Endothelial cell (in vitro differentiated cells): Measurements from ENCODE around the gene ZNF330. TPM values are rescaled to one million over a fixed set of nuclear protein-coding genes. Genes with fewer than 3 reads are reported as not detected.

Source experiments
- DNase-seq: peaks from one replicate; pipeline ENCODE4 v3.0.0; 2021; ENCODE audit warnings: low spot score
- H3K27ac Mint-ChIP-seq: one replicate; pipeline ENCODE4 v1.8.0; 2021; ENCODE audit warnings: mixed read lengths, inconsistent platforms; ENCODE audit not compliant: unreplicated experiment
- H3K27me3 Mint-ChIP-seq: one replicate; pipeline ENCODE4 v1.8.0; 2021; ENCODE audit warnings: mild to moderate bottlenecking, moderate library complexity, mixed read lengths, inconsistent platforms; ENCODE audit not compliant: unreplicated experiment
- H3K36me3 Mint-ChIP-seq: one replicate; pipeline ENCODE4 v1.8.0; 2021; ENCODE audit warnings: mild to moderate bottlenecking, low read depth, mixed read lengths, inconsistent platforms; ENCODE audit not compliant: unreplicated experiment
- H3K4me1 Mint-ChIP-seq: one replicate; pipeline ENCODE4 v1.8.0; 2021; ENCODE audit warnings: mild to moderate bottlenecking, mixed read lengths, inconsistent platforms; ENCODE audit not compliant: unreplicated experiment
- H3K4me3 Mint-ChIP-seq: one replicate; pipeline ENCODE4 v1.8.0; 2021; ENCODE audit warnings: mild to moderate bottlenecking, mixed read lengths, inconsistent platforms; ENCODE audit not compliant: unreplicated experiment
- H3K9me3 Mint-ChIP-seq: one replicate; pipeline ENCODE4 v1.8.0; 2021; ENCODE audit warnings: mixed read lengths, inconsistent platforms; ENCODE audit not compliant: unreplicated experiment
- total RNA-seq: library from RNA; stranded (reverse); fragmentation: NEBNext Ultra II Directional; extraction: Animal tissue kit (Norgen Biotek cat#: 25700); gene quantifications from one replicate; pipeline ENCODE4 v1.2.1, GENCODE V29; 2021; ENCODE audit not compliant: unreplicated experiment
- TF ChIP-seq, protein P1 (sequence below): fragments of 200-600 bp; sonication (generic); IDR thresholded peaks from one replicate; pipeline ENCODE4 v1.5.0; 2021; ENCODE audit warnings: antibody characterized with exemption; ENCODE audit not compliant: unreplicated experiment

Gene ZNF330
- total RNA-seq, 1 donor from 2014 or later = 41.8 TPM

- no peak overlapping the region for H3K27ac Mint-ChIP-seq
- no peaks in the 10 kb centered on the region for H3K9me3 Mint-ChIP-seq
- TF ChIP-seq, protein P1, sequence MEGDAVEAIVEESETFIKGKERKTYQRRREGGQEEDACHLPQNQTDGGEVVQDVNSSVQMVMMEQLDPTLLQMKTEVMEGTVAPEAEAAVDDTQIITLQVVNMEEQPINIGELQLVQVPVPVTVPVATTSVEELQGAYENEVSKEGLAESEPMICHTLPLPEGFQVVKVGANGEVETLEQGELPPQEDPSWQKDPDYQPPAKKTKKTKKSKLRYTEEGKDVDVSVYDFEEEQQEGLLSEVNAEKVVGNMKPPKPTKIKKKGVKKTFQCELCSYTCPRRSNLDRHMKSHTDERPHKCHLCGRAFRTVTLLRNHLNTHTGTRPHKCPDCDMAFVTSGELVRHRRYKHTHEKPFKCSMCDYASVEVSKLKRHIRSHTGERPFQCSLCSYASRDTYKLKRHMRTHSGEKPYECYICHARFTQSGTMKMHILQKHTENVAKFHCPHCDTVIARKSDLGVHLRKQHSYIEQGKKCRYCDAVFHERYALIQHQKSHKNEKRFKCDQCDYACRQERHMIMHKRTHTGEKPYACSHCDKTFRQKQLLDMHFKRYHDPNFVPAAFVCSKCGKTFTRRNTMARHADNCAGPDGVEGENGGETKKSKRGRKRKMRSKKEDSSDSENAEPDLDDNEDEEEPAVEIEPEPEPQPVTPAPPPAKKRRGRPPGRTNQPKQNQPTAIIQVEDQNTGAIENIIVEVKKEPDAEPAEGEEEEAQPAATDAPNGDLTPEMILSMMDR = no peak
- DNase-seq = no peak
- no peaks in the 10 kb centered on the region for H3K27me3 Mint-ChIP-seq
- peak overlapping the region; percentile 31 for H3K4me3 Mint-ChIP-seq
- H3K4me1 Mint-ChIP-seq = no peaks in the 10 kb centered on the region
- H3K36me3 Mint-ChIP-seq = peaks cover 19% of the 10 kb centered on the region
Measured at GRCh38 chr4:141233673-141234072, 13.0 kb downstream of the ZNF330 start.

GRCh38 chr4:141238186-141238585 lies 17.5 kb downstream of the ZNF330 start:
- Mint-ChIP-seq H3K4me3 (no peak overlapping the region), H3K9me3 (no peaks in the 10 kb centered on the region)
- TF ChIP-seq, protein P1 = no peak

GRCh38 chr4:141240259-141240658 lies 19.6 kb downstream of the ZNF330 start:
- Mint-ChIP-seq H3K27me3 (no peaks in the 10 kb centered on the region), H3K4me1 (no peaks in the 10 kb centered on the region), H3K9me3 (no peaks in the 10 kb centered on the region), H3K4me3 (no peak overlapping the region), H3K27ac (no peak overlapping the region), H3K36me3 (no peaks in the 10 kb centered on the region)
- no peak for DNase-seq
- TF ChIP-seq, protein P1 = no peak

More at GRCh38 chr4:141238186-141238585, 17.5 kb downstream of the ZNF330 start:
- no peak for DNase-seq
- H3K4me1 Mint-ChIP-seq = no peaks in the 10 kb centered on the region
- peaks cover 7% of the 10 kb centered on the region for H3K36me3 Mint-ChIP-seq
- H3K27ac Mint-ChIP-seq = no peak overlapping the region
- H3K27me3 Mint-ChIP-seq = no peaks in the 10 kb centered on the region

DNA sequence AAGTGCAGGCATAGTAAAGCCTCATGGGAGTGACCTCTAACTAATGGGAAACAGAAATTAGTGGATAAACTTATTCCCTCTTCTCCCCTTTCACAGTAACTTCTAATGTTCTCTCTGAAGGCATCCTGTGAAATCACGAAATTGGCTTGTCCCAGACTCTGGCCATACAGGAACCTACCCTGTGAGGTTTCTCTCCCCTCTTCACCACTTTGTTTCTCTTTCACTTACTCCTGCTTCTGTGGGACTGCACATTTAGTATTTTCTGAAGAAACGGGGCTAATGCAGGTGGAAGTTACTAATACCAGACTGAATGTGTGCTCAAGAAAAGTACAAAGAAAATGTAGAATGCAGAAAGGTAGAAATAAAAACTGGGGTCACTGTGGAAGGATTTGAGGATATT lies 20.0 kb downstream of the ZNF330 start:
- TF ChIP-seq, protein P1 = no peak
- no peaks in the 10 kb centered on the region for H3K27me3 Mint-ChIP-seq

GRCh38 chr4:141241986-141242385 lies 21.3 kb downstream of the ZNF330 start:
- Mint-ChIP-seq H3K27ac (no peak overlapping the region), H3K9me3 (no peaks in the 10 kb centered on the region), H3K36me3 (no peaks in the 10 kb centered on the region), H3K4me1 (no peaks in the 10 kb centered on the region), H3K4me3 (no peak overlapping the region), H3K27me3 (no peaks in the 10 kb centered on the region)
- DNase-seq = no peak
- TF ChIP-seq, protein P1 = no peak

More for the DNA sequence above, 20.0 kb downstream of the ZNF330 start:
- Mint-ChIP-seq H3K27ac (no peak overlapping the region), H3K36me3 (no peaks in the 10 kb centered on the region), H3K4me3 (no peak overlapping the region), H3K9me3 (no peaks in the 10 kb centered on the region), H3K4me1 (no peaks in the 10 kb centered on the region)
- no peak for DNase-seq
